GM18502 (cell line): ENCODE measurements around the gene SULT1E1.

Experiments used
- ATAC-seq: cut with Tn5 transposase; IDR thresholded peaks from one replicate; pipeline ENCODE4 v1.9.1; 2021; ENCODE audit warnings: mild to moderate bottlenecking; ENCODE audit not compliant: unreplicated experiment, poor library complexity

Gene SULT1E1

GRCh38 chr4:69811166-69811565 is 48.8 kb downstream of the SULT1E1 start:
- no peak for ATAC-seq

GRCh38 chr4:69800599-69800998 is 59.3 kb downstream of the SULT1E1 start:
- ATAC-seq, result no peak

GRCh38 chr4:69799337-69799736 is 60.6 kb downstream of the SULT1E1 start:
- no peak for ATAC-seq

GRCh38 chr4:69793732-69794131 is 66.2 kb downstream of the SULT1E1 start:
- ATAC-seq, result no peak
